Measurements from ENCODE around the gene THBS2.

The THBS2 gene

GRCh38 chr6:169291148-169291547, 37.5 kb upstream of the THBS2 start:
- Histone ChIP-seq H3K27me3 (ENCODE audit: control insufficient read depth, insufficient read depth, low read length) (no peaks in the 10 kb centered on the region), H3K4me3 (ENCODE audit: low read depth, low read length) (no peak overlapping the region), H3K9me3 (ENCODE audit: control insufficient read depth, insufficient read depth, low read depth, low read length) (peaks cover 5% of the 10 kb centered on the region; the same call in 1 of the 2 replicates), H3K27ac (ENCODE audit: low read depth, low read length) (no peak overlapping the region), H3K9ac (ENCODE audit: low read length) (no peak overlapping the region), H3K36me3 (ENCODE audit: control insufficient read depth, insufficient read depth, low read length) (no peaks in the 10 kb centered on the region), H3K4me1 (ENCODE audit: control insufficient read depth, insufficient read depth, low read length) (no peaks in the 10 kb centered on the region)

- H3K4me1 ChIP-seq (ENCODE audit: control insufficient read depth, insufficient read depth, low read length), result no peaks in the 10 kb centered on the region
- no peak overlapping the region for H3K9ac ChIP-seq (ENCODE audit: low read length)
- no peak overlapping the region for H3K27ac ChIP-seq (ENCODE audit: low read depth, low read length)
- no peaks in the 10 kb centered on the region for H3K27me3 ChIP-seq (ENCODE audit: control insufficient read depth, insufficient read depth, low read length)
- H3K4me3 ChIP-seq (ENCODE audit: low read depth, low read length), result no peak overlapping the region
- peaks cover 3% of the 10 kb centered on the region; the same call in 1 of the 2 replicates for H3K9me3 ChIP-seq (ENCODE audit: control insufficient read depth, insufficient read depth, low read depth, low read length)
- H3K36me3 ChIP-seq (ENCODE audit: control insufficient read depth, insufficient read depth, low read length), result no peaks in the 10 kb centered on the region
Measured at GRCh38 chr6:169289619-169290339, 36.1 kb upstream of the THBS2 start.

DNA sequence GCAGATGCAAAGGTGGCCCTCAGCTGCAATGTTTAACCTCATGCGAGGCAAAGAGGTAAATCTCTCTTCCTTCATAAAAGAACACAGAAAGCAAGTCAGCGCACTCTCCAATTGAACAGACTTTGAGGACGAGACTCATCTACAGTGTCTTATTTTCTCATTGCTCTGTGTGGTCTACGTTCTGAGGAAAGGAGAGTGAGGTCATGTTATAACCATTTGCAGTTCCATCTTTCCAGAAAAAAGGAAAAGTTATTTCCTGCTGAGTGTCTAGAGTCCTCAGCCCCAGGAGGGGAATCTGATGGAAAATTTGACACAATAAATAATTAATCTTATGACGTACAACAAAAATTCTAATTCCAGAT, 35.6 kb upstream of the THBS2 start:
- Histone ChIP-seq H3K27me3 (ENCODE audit: control insufficient read depth, insufficient read depth, low read length) (no peaks in the 10 kb centered on the region), H3K4me1 (ENCODE audit: control insufficient read depth, insufficient read depth, low read length) (no peaks in the 10 kb centered on the region)

GRCh38 chr6:169288591-169288990, 34.9 kb upstream of the THBS2 start:
- no peak overlapping the region for H3K4me3 ChIP-seq (ENCODE audit: low read depth, low read length)
- no peak overlapping the region for H3K9ac ChIP-seq (ENCODE audit: low read length)
- H3K27ac ChIP-seq (ENCODE audit: low read depth, low read length), result no peak overlapping the region
- H3K36me3 ChIP-seq (ENCODE audit: control insufficient read depth, insufficient read depth, low read length), result no peaks in the 10 kb centered on the region
- no peaks in the 10 kb centered on the region for H3K27me3 ChIP-seq (ENCODE audit: control insufficient read depth, insufficient read depth, low read length)
- no peaks in the 10 kb centered on the region for H3K4me1 ChIP-seq (ENCODE audit: control insufficient read depth, insufficient read depth, low read length)
- no peaks in the 10 kb centered on the region for H3K9me3 ChIP-seq (ENCODE audit: control insufficient read depth, insufficient read depth, low read depth, low read length)

More for the DNA sequence above, 35.6 kb upstream of the THBS2 start:
- H3K4me3 ChIP-seq (ENCODE audit: low read depth, low read length), result no peak overlapping the region
- H3K27ac ChIP-seq (ENCODE audit: low read depth, low read length), result no peak overlapping the region
- H3K9me3 ChIP-seq (ENCODE audit: control insufficient read depth, insufficient read depth, low read depth, low read length), result no peaks in the 10 kb centered on the region
- H3K9ac ChIP-seq (ENCODE audit: low read length), result no peak overlapping the region
- no peaks in the 10 kb centered on the region for H3K36me3 ChIP-seq (ENCODE audit: control insufficient read depth, insufficient read depth, low read length)

DNA sequence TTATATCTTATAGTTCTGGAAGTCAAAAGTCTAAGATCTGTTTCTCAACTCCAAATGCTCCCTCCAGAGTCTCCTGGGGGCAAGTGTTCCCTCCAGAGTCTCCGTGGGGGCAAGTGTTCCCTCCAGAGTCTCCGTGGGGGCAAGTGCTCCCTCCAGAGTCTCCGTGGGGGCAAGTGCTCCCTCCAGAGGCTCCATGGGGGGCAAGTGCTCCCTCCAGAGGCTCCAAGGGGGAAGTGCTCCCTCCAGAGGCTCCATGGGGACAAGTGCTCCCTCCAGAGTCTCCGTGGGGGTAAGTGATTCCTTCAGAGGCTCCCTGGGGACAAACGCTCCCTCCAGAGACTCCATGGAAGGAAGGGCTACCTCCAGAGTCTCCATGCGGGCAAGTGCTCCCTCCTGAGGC, 34.0 kb upstream of the THBS2 start:
- Histone ChIP-seq H3K9me3 (ENCODE audit: control insufficient read depth, insufficient read depth, low read depth, low read length) (no peaks in the 10 kb centered on the region), H3K27ac (ENCODE audit: low read depth, low read length) (no peak overlapping the region), H3K27me3 (ENCODE audit: control insufficient read depth, insufficient read depth, low read length) (no peaks in the 10 kb centered on the region), H3K4me3 (ENCODE audit: low read depth, low read length) (no peak overlapping the region), H3K9ac (ENCODE audit: low read length) (no peak overlapping the region), H3K4me1 (ENCODE audit: control insufficient read depth, insufficient read depth, low read length) (no peaks in the 10 kb centered on the region), H3K36me3 (ENCODE audit: control insufficient read depth, insufficient read depth, low read length) (no peaks in the 10 kb centered on the region)

- no peaks in the 10 kb centered on the region for H3K36me3 ChIP-seq (ENCODE audit: control insufficient read depth, insufficient read depth, low read length)
- no peaks in the 10 kb centered on the region for H3K27me3 ChIP-seq (ENCODE audit: control insufficient read depth, insufficient read depth, low read length)
- H3K9me3 ChIP-seq (ENCODE audit: control insufficient read depth, insufficient read depth, low read depth, low read length), result no peaks in the 10 kb centered on the region
- no peak overlapping the region for H3K9ac ChIP-seq (ENCODE audit: low read length)
- no peak overlapping the region for H3K27ac ChIP-seq (ENCODE audit: low read depth, low read length)
- H3K4me1 ChIP-seq (ENCODE audit: control insufficient read depth, insufficient read depth, low read length), result no peaks in the 10 kb centered on the region
- no peak overlapping the region for H3K4me3 ChIP-seq (ENCODE audit: low read depth, low read length)
Measured at GRCh38 chr6:169286961-169287360, 33.3 kb upstream of the THBS2 start.

GRCh38 chr6:169285165-169285564, 31.5 kb upstream of the THBS2 start:
- Histone ChIP-seq H3K27me3 (ENCODE audit: control insufficient read depth, insufficient read depth, low read length) (no peaks in the 10 kb centered on the region), H3K27ac (ENCODE audit: low read depth, low read length) (no peak overlapping the region), H3K36me3 (ENCODE audit: control insufficient read depth, insufficient read depth, low read length) (no peaks in the 10 kb centered on the region), H3K4me1 (ENCODE audit: control insufficient read depth, insufficient read depth, low read length) (no peaks in the 10 kb centered on the region), H3K4me3 (ENCODE audit: low read depth, low read length) (no peak overlapping the region), H3K9me3 (ENCODE audit: control insufficient read depth, insufficient read depth, low read depth, low read length) (no peaks in the 10 kb centered on the region), H3K9ac (ENCODE audit: low read length) (no peak overlapping the region)

DNA sequence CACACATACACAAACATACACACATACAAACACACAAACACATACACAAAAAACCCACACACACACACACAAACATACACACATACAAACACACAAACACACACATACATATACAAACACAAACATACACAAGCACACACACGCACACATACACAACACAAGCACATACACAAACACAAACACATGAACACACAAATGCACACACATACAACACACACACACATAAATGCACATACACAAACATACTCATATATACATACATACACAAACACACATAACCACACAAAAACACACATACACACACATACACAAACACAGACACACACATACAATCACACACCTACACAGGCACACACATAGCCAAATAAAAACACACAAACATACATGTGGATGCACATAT, 30.3 kb upstream of the THBS2 start:
- Histone ChIP-seq H3K27ac (ENCODE audit: low read depth, low read length) (no peak overlapping the region), H3K4me1 (ENCODE audit: control insufficient read depth, insufficient read depth, low read length) (no peaks in the 10 kb centered on the region), H3K4me3 (ENCODE audit: low read depth, low read length) (no peak overlapping the region), H3K27me3 (ENCODE audit: control insufficient read depth, insufficient read depth, low read length) (no peaks in the 10 kb centered on the region), H3K9me3 (ENCODE audit: control insufficient read depth, insufficient read depth, low read depth, low read length) (no peaks in the 10 kb centered on the region), H3K9ac (ENCODE audit: low read length) (no peak overlapping the region), H3K36me3 (ENCODE audit: control insufficient read depth, insufficient read depth, low read length) (no peaks in the 10 kb centered on the region)

GRCh38 chr6:169282043-169282442, 28.4 kb upstream of the THBS2 start:
- Histone ChIP-seq H3K9me3 (ENCODE audit: control insufficient read depth, insufficient read depth, low read depth, low read length) (no peaks in the 10 kb centered on the region), H3K4me1 (ENCODE audit: control insufficient read depth, insufficient read depth, low read length) (no peaks in the 10 kb centered on the region), H3K27ac (ENCODE audit: low read depth, low read length) (no peak overlapping the region), H3K9ac (ENCODE audit: low read length) (no peak overlapping the region), H3K27me3 (ENCODE audit: control insufficient read depth, insufficient read depth, low read length) (no peaks in the 10 kb centered on the region), H3K4me3 (ENCODE audit: low read depth, low read length) (no peak overlapping the region), H3K36me3 (ENCODE audit: control insufficient read depth, insufficient read depth, low read length) (no peaks in the 10 kb centered on the region)

GRCh38 chr6:169277619-169278018, 24.0 kb upstream of the THBS2 start:
- no peaks in the 10 kb centered on the region for H3K36me3 ChIP-seq (ENCODE audit: control insufficient read depth, insufficient read depth, low read length)
- no peak overlapping the region for H3K4me3 ChIP-seq (ENCODE audit: low read depth, low read length)
- H3K9ac ChIP-seq (ENCODE audit: low read length), result no peak overlapping the region
- H3K27me3 ChIP-seq (ENCODE audit: control insufficient read depth, insufficient read depth, low read length), result no peaks in the 10 kb centered on the region
- H3K9me3 ChIP-seq (ENCODE audit: control insufficient read depth, insufficient read depth, low read depth, low read length), result peaks cover 10% of the 10 kb centered on the region; the same call in 1 of the 2 replicates
- 0 out of 2 replicates have a peak, but pooled peaks cover 2% of the 10 kb centered on the region for H3K4me1 ChIP-seq (ENCODE audit: control insufficient read depth, insufficient read depth, low read length)
- H3K27ac ChIP-seq (ENCODE audit: low read depth, low read length), result no peak overlapping the region

DNA sequence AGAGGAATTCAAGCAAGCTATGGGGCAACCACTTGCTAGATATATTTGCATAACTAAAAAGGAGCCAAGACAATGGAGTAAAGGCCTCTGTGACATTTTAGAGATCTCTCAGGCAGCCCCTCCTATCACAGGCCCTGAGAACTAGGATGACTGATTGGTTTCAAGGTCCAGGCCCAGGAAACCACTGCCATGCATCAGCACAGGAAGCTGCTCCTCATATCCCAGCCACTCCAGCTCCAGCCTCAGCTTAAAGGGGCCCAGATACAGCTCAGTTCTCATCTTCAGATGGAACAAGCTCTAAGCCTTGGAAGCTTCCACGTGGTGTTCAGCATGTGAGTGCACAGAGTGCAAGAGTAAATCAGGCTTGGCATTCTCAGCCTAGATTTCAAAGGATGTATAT, 21.1 kb upstream of the THBS2 start:
- Histone ChIP-seq H3K9ac (ENCODE audit: low read length) (no peak overlapping the region), H3K4me1 (ENCODE audit: control insufficient read depth, insufficient read depth, low read length) (peaks cover 22% of the 10 kb centered on the region), H3K36me3 (ENCODE audit: control insufficient read depth, insufficient read depth, low read length) (no peaks in the 10 kb centered on the region), H3K27me3 (ENCODE audit: control insufficient read depth, insufficient read depth, low read length) (no peaks in the 10 kb centered on the region), H3K27ac (ENCODE audit: low read depth, low read length) (no peak overlapping the region), H3K4me3 (ENCODE audit: low read depth, low read length) (no peak overlapping the region), H3K9me3 (ENCODE audit: control insufficient read depth, insufficient read depth, low read depth, low read length) (peaks cover 10% of the 10 kb centered on the region; the same call in 1 of the 2 replicates)

All from HUES6 (cell line).